Measurements from ENCODE around the gene ZNF665. TPM values are rescaled to one million over a fixed set of nuclear protein-coding genes. Genes with fewer than 3 reads are reported as not detected.

Gene ZNF665
- total RNA-seq, 1 experiment from 2014 or later, result 0.77 TPM

GRCh38 chr19:53183146-53183764 is 9.9 kb downstream of the ZNF665 start:
- Histone ChIP-seq H3K9ac (ENCODE audit: low read length) (no peak overlapping the region), H3K4me1 (ENCODE audit: insufficient read depth, low read length) (peaks cover 19% of the 10 kb centered on the region), H3F3A (ENCODE audit: low read length, unreplicated experiment) (no peaks in the 10 kb centered on the region), H3K4me2 (ENCODE audit: low read length) (peak overlapping the region; percentile 35), H3K27me3 (ENCODE audit: low read length) (no peaks in the 10 kb centered on the region), H3K27ac (ENCODE audit: low read length) (peak overlapping the region; percentile 47), H3K36me3 (ENCODE audit: low read depth, low read length) (peaks cover 7% of the 10 kb centered on the region), H3K79me2 (ENCODE audit: low read length) (no peaks in the 10 kb centered on the region), H3K9me2 (replicated peaks; ENCODE audit: low read length) (no peaks in the 10 kb centered on the region), H2AFZ (ENCODE audit: low read length) (no peak overlapping the region), H3K4me3 (ENCODE audit: low read length) (no peak overlapping the region), H3K9me3 (ENCODE audit: low read length) (peaks cover 5% of the 10 kb centered on the region), H4K20me1 (ENCODE audit: low read length) (no peaks in the 10 kb centered on the region)
- CTCF ChIA-PET, result no interaction called here
- BruUV-seq (replicated peaks), result no TSS peak
- DNase-seq, result peak; percentile 43
- intact Hi-C loops (cut with micrococcal nuclease), result no loop called here
- TF ChIP-seq EZH2 (IDR thresholded peaks at IDR 0.05; ENCODE audit: low read length, unreplicated experiment), result no peak
- no peak for TF ChIP-seq CTCF (conservative IDR thresholded peaks at IDR 0.05; ENCODE audit: low read depth, low read length)
- no peak for TF ChIP-seq EZH2phosphoT487 (IDR thresholded peaks at IDR 0.05; ENCODE audit: borderline replicate concordance, low read length)
- ATAC-seq, result peak; percentile 82
- POLR2A ChIA-PET (ENCODE audit: unreplicated experiment), result no interaction called here

GRCh38 chr19:53182202-53182601 is 11.0 kb downstream of the ZNF665 start:
- Histone ChIP-seq H3K79me2 (ENCODE audit: low read length) (no peaks in the 10 kb centered on the region), H2AFZ (ENCODE audit: low read length) (no peak overlapping the region), H3K27me3 (ENCODE audit: low read length) (no peaks in the 10 kb centered on the region), H3K9me2 (replicated peaks; ENCODE audit: low read length) (no peaks in the 10 kb centered on the region), H3F3A (ENCODE audit: low read length, unreplicated experiment) (no peaks in the 10 kb centered on the region), H3K4me1 (ENCODE audit: insufficient read depth, low read length) (peaks cover 19% of the 10 kb centered on the region), H3K36me3 (ENCODE audit: low read depth, low read length) (peaks cover 7% of the 10 kb centered on the region), H4K20me1 (ENCODE audit: low read length) (no peaks in the 10 kb centered on the region), H3K27ac (ENCODE audit: low read length) (peak overlapping the region; percentile 47), H3K9me3 (ENCODE audit: low read length) (peaks cover 5% of the 10 kb centered on the region), H3K4me3 (ENCODE audit: low read length) (no peak overlapping the region), H3K4me2 (ENCODE audit: low read length) (peak overlapping the region; percentile 35), H3K9ac (ENCODE audit: low read length) (no peak overlapping the region)
- intact Hi-C loops (cut with micrococcal nuclease), result no loop called here
- ATAC-seq (peak; percentile 85), DNase-seq (peak; percentile 59)
- TF ChIP-seq EZH2phosphoT487 (IDR thresholded peaks at IDR 0.05; ENCODE audit: borderline replicate concordance, low read length) (no peak), CTCF (conservative IDR thresholded peaks at IDR 0.05; ENCODE audit: low read depth, low read length) (no peak), EZH2 (IDR thresholded peaks at IDR 0.05; ENCODE audit: low read length, unreplicated experiment) (no peak)
- BruUV-seq (replicated peaks), result no TSS peak
- CTCF ChIA-PET, result no interaction called here
- POLR2A ChIA-PET (ENCODE audit: unreplicated experiment), result no interaction called here

GRCh38 chr19:53177986-53178385 is 15.2 kb downstream of the ZNF665 start:
- H3K9ac ChIP-seq (ENCODE audit: low read length), result no peak overlapping the region
- no peaks in the 10 kb centered on the region for H3K79me2 ChIP-seq (ENCODE audit: low read length)
- H3K36me3 ChIP-seq (ENCODE audit: low read depth, low read length), result peaks cover 13% of the 10 kb centered on the region
- no peak overlapping the region for H2AFZ ChIP-seq (ENCODE audit: low read length)
- no peak overlapping the region for H3K27ac ChIP-seq (ENCODE audit: low read length)
- no peaks in the 10 kb centered on the region for H3F3A ChIP-seq (ENCODE audit: low read length, unreplicated experiment)
- POLR2A ChIA-PET (ENCODE audit: unreplicated experiment), result no interaction called here
- H3K4me2 ChIP-seq (ENCODE audit: low read length), result no peak overlapping the region
- no peaks in the 10 kb centered on the region for H4K20me1 ChIP-seq (ENCODE audit: low read length)
- ATAC-seq (no peak), DNase-seq (no peak)
- CTCF ChIA-PET, result no interaction called here
- H3K9me2 ChIP-seq (replicated peaks; ENCODE audit: low read length), result no peaks in the 10 kb centered on the region
- peaks cover 11% of the 10 kb centered on the region for H3K4me1 ChIP-seq (ENCODE audit: insufficient read depth, low read length)
- no TSS peak for BruUV-seq (replicated peaks)
- TF ChIP-seq EZH2phosphoT487 (IDR thresholded peaks at IDR 0.05; ENCODE audit: borderline replicate concordance, low read length) (no peak), EZH2 (IDR thresholded peaks at IDR 0.05; ENCODE audit: low read length, unreplicated experiment) (no peak), CTCF (conservative IDR thresholded peaks at IDR 0.05; ENCODE audit: low read depth, low read length) (no peak)
- no peak overlapping the region for H3K4me3 ChIP-seq (ENCODE audit: low read length)
- intact Hi-C loops (cut with micrococcal nuclease), result no loop called here
- peaks cover 24% of the 10 kb centered on the region for H3K9me3 ChIP-seq (ENCODE audit: low read length)
- H3K27me3 ChIP-seq (ENCODE audit: low read length), result no peaks in the 10 kb centered on the region
